GM18519 (cell line): ENCODE measurements around the gene MAZ.
"Not testable (repeated sequence)": the region's sequence is repeated elsewhere in the genome, so short reads cannot be mapped to it uniquely, and the experiment has no call there.

ENCODE experiments used
- ATAC-seq: cut with Tn5 transposase; IDR thresholded peaks from one replicate; pipeline ENCODE4 v1.9.1; 2021; ENCODE audit warnings: mild to moderate bottlenecking, moderate library complexity; ENCODE audit not compliant: unreplicated experiment, low FRiP score

Gene MAZ

DNA sequence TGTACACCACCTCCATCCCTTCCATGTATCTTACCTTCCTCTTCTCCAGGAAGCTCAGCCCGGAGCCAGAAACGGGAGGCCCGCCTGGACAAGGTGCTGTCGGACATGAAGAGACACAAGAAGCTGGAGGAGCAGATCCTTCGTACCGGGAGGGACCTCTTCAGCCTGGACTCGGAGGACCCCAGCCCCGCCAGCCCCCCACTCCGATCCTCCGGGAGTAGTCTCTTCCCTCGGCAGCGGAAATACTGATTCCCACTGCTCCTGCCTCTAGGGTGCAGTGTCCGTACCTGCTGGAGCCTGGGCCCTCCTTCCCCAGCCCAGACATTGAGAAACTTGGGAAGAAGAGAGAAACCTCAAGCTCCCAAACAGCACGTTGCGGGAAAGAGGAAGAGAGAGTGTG lies 13.2 kb downstream of the MAZ start:
- no peak for ATAC-seq

DNA sequence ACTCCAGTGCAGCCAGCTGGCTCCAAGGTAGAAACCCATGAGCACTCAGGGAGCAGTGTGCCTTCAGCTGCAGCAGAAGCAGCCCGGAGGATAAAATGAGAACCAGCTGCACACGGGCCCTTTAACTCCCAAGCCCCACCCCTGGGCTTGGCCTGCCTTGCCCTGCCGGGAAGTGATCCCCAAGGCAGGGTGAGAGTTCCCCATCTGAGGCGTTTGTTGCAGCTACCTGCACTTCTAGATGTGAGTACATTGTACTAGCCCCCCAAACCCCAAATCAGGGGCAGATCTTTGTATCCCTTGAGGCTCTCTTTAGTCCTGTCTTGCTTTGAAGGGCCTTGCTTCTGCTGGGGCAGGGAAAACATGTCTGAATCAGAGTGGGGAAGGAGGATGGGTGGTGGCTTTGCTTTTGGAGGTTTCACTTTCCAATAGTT lies 14.0 kb downstream of the MAZ start, which contains the start of gene MVP:
Gene MVP, plus strand, starts transcription at position 192 of the 431 bp plus-strand sequence. CDS start 10,088 bp downstream, outside the sequence.
- ATAC-seq = no peak

GRCh38 chr16:29820730-29821642 lies 14.7 kb downstream of the MAZ start:
- ATAC-seq = no peak

DNA sequence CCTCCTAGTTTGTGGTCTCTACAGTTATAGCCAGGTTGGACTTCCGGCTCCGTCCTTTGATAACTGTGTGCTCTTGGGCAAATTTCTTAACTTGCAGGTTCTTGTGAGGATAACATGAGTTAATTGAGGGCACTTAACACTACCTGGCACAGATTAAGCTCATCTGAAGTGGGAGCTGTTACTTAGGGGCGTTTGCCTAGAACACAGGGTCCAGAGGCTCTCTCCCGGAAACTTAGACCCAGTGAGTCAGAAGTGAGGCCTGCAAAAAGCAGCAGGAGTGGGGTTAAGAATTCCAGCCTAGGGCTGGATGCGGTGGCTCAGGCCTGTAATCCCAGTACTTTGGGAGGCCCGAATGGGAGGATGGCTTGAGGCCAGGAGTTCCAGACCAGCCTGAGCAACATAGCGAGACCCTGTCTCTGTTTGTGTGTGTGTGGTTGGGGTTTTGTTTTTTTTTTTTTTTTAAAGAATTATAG lies 15.3 kb downstream of the MAZ start:
- no peak for ATAC-seq

- ATAC-seq = no peak
Observed at GRCh38 chr16:29824589-29825144, 18.3 kb downstream of the MAZ start.

GRCh38 chr16:29825145-29826044 lies 19.1 kb downstream of the MAZ start:
- ATAC-seq = no peak

DNA sequence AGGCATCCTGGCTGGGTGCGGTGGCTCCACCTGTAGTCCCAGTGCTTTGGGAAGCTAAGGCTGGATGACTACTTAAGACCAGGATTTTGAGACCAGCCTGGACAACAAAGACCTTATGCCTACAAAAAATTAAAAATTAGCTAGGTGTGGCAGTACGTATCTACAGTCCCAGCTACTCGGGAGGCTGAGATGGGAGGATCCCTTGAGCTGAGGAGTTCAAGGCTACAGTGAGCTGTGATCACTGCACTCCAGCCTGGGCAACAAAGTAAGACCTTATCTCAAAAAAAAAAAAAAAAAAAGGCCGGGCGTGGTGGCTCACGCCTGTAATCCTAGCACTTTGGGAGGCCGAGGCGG lies 20.0 kb downstream of the MAZ start:
- ATAC-seq = no peak

DNA sequence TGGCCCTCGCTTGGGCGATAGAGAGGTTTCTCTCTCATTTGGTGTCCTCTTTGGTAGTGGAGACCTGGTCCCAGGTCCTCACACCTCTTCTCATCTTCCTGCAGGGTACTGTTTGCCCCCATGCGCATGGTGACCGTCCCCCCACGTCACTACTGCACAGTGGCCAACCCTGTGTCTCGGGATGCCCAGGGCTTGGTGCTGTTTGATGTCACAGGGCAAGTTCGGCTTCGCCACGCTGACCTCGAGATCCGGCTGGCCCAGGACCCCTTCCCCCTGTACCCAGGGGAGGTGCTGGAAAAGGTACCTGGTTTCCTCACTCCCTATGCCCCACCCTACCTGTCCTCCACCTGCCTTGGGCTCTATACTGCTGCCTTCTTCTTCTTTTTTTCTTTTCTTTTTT lies 24.4 kb downstream of the MAZ start:
- ATAC-seq = no peak

DNA sequence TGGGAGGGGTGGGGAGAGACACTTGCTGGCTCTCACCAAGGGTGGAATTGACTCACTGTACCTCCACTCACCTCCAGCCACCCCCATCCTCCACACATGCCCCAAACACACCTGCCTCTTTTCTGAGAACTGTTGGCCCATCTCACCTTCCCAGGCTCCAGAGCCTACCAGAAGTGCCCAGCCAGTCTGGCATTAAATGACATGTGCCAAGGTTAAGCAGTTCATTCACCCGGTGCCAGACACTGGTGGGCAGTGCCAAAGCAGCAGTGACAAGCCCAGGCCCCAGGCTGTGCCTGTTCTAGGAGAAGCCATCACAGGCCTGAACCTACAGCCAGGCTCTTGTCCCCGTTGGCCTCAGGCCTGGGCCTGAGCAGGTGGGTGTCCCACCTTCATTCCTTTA lies 25.2 kb downstream of the MAZ start:
- no peak for ATAC-seq

- ATAC-seq = not testable (repeated sequence)
Observed at GRCh38 chr16:29833219-29833618, 26.9 kb downstream of the MAZ start.

- ATAC-seq = no peak
Observed at GRCh38 chr16:29834079-29834478, 27.8 kb downstream of the MAZ start.

GRCh38 chr16:29835926-29836325 lies 29.6 kb downstream of the MAZ start:
- no peak for ATAC-seq

DNA sequence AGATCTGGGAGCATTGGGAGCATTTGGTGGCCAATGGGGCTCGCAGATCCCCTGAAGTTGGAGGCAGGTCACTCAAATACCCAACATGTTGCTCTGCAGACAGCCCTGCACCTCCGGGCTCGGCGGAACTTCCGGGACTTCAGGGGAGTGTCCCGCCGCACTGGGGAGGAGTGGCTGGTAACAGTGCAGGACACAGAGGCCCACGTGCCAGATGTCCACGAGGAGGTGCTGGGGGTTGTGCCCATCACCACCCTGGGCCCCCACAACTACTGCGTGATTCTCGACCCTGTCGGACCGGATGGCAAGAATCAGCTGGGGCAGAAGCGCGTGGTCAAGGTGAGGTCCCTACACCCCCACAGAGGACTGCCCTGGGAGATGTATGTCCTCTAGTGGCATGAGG lies 30.3 kb downstream of the MAZ start:
- ATAC-seq = no peak

- ATAC-seq = no peak
Observed at GRCh38 chr16:29837841-29838240, 31.5 kb downstream of the MAZ start.

DNA sequence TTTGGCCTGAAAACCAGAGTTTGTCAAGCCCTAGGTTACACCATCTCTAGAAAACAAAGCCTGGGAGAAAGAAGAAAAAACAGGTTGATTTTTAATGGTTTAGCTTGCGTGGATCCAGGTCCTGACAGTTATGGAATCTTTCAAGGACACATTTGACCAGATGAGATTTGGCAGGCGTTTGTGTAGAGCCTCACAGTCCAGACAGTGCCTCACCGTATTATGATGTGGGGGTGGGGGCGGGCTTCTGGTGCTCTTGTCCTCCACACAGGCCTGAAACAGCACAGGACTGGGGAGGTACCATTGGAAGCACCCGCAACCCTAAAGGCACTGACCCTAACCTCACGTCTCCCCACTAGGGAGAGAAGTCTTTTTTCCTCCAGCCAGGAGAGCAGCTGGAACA lies 33.5 kb downstream of the MAZ start:
- no peak for ATAC-seq

GRCh38 chr16:29840240-29840639 lies 33.9 kb downstream of the MAZ start:
- ATAC-seq = no peak

DNA sequence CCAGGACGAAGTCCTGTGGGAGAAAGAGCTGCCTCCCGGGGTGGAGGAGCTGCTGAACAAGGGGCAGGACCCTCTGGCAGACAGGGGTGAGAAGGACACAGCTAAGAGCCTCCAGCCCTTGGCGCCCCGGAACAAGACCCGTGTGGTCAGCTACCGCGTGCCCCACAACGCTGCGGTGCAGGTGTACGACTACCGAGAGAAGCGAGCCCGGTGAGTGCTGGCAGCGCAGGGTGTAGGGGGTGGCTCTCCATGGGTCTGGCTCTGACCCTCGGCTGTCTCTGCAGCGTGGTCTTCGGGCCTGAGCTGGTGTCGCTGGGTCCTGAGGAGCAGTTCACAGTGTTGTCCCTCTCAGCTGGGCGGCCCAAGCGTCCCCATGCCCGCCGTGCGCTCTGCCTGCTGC lies 35.3 kb downstream of the MAZ start:
- no peak for ATAC-seq

GRCh38 chr16:29842732-29843346 lies 36.5 kb downstream of the MAZ start:
- ATAC-seq = no peak

DNA sequence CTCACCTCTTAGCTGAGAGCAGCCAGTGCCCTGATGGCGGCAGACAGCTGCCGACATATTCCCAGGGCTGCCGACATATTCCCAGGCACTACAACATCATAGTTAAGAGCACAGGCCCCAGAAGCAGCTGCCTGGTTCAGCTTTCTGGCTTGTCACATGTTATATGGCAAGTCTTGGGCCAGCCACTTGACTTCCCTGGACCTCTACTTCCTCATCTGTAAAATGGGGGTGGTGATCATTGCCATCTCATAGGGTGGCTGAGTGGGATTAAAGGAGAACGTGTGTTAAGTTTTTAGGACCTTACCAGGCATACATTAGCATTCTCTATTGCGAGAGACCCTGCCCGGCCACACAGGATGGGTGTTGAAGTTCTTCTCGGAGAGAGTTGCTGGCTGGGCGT lies 37.6 kb downstream of the MAZ start:
- ATAC-seq = no peak

GRCh38 chr16:29844575-29845331 lies 38.4 kb downstream of the MAZ start:
- ATAC-seq = no peak
